ENCODE measurements around the gene VAV1. TPM values are rescaled to one million over a fixed set of nuclear protein-coding genes. Genes with fewer than 3 reads are reported as not detected.

Gene VAV1
- total and polyA plus RNA-seq, 9 of the 15 experiments (the other 6 are each of a cell fraction or from before 2014, with no cell fraction given) = 0.46 to 20.1 (median 11.1) TPM

DNA sequence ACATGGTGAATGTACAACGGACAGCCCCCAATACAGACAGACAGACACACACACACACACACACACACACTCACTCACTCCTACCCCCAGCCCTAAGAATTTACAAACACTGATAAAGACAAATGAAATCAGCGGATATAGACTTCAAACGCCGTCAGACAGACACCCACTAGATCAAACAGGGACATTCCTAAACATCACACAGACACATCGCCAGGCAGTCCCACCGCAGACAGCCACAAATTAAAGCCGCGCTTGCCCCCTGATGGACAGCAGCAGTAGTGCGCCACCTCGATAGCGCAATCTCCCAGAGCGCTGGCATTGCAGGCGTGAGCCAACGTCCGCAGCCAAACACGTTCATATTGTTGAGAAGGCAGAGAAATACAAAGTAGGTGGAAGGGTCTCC is 90.2 kb downstream of the VAV1 start (continued):
- TF ChIP-seq, protein P1, sequence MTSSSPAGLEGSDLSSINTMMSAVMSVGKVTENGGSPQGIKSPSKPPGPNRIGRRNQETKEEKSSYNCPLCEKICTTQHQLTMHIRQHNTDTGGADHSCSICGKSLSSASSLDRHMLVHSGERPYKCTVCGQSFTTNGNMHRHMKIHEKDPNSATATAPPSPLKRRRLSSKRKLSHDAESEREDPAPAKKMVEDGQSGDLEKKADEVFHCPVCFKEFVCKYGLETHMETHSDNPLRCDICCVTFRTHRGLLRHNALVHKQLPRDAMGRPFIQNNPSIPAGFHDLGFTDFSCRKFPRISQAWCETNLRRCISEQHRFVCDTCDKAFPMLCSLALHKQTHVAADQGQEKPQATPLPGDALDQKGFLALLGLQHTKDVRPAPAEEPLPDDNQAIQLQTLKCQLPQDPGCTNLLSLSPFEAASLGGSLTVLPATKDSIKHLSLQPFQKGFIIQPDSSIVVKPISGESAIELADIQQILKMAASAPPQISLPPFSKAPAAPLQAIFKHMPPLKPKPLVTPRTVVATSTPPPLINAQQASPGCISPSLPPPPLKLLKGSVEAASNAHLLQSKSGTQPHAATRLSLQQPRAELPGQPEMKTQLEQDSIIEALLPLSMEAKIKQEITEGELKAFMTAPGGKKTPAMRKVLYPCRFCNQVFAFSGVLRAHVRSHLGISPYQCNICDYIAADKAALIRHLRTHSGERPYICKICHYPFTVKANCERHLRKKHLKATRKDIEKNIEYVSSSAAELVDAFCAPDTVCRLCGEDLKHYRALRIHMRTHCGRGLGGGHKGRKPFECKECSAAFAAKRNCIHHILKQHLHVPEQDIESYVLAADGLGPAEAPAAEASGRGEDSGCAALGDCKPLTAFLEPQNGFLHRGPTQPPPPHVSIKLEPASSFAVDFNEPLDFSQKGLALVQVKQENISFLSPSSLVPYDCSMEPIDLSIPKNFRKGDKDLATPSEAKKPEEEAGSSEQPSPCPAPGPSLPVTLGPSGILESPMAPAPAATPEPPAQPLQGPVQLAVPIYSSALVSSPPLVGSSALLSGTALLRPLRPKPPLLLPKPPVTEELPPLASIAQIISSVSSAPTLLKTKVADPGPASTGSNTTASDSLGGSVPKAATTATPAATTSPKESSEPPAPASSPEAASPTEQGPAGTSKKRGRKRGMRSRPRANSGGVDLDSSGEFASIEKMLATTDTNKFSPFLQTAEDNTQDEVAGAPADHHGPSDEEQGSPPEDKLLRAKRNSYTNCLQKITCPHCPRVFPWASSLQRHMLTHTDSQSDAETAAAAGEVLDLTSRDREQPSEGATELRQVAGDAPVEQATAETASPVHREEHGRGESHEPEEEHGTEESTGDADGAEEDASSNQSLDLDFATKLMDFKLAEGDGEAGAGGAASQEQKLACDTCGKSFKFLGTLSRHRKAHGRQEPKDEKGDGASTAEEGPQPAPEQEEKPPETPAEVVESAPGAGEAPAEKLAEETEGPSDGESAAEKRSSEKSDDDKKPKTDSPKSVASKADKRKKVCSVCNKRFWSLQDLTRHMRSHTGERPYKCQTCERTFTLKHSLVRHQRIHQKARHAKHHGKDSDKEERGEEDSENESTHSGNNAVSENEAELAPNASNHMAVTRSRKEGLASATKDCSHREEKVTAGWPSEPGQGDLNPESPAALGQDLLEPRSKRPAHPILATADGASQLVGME (CRISPR knock-in tag; IDR thresholded peaks at IDR 0.05) = no peak
- TF ChIP-seq STAG1 (CRISPR knock-in tag; IDR thresholded peaks at IDR 0.05; ENCODE audit: borderline replicate concordance) = peak; percentile 78; the same call in 1 of the 2 replicates
- TF ChIP-seq RB1 (IDR thresholded peaks at IDR 0.05; ENCODE audit: low read depth) = peak; percentile 63; the same call in 1 of the 2 replicates
- TF ChIP-seq ZNF444 (CRISPR knock-in tag; IDR thresholded peaks at IDR 0.05) = no peak
- no peak for TF ChIP-seq EWSR1 (IDR thresholded peaks at IDR 0.05; ENCODE audit: borderline replicate concordance, low read depth, partially characterized antibody)
- no peak for TF ChIP-seq KAT7 (CRISPR knock-in tag; IDR thresholded peaks at IDR 0.05; ENCODE audit: borderline replicate concordance)
- no peak for TF ChIP-seq ZC3H8 (IDR thresholded peaks at IDR 0.05)
- TF ChIP-seq BRD4 (IDR thresholded peaks at IDR 0.05) = no peak
- TF ChIP-seq COPS2 (conservative IDR thresholded peaks at IDR 0.05) = no peak
- no peak for TF ChIP-seq SPI1 (IDR thresholded peaks at IDR 0.05; ENCODE audit: borderline replicate concordance, low read depth, low read length)
- TF ChIP-seq ZNF384 (IDR thresholded peaks at IDR 0.05; ENCODE audit: low read depth, low read length) = 0 out of 2 replicates have a peak, but pooled peaks have one; percentile 27
- no peak for TF ChIP-seq FOXP1 (CRISPR knock-in tag; IDR thresholded peaks at IDR 0.05)
- no peak for TF ChIP-seq CBFB (CRISPR knock-in tag; IDR thresholded peaks at IDR 0.05)
- no peak for TF ChIP-seq ZNF121 (CRISPR knock-in tag; conservative IDR thresholded peaks at IDR 0.05)
- no peak for TF ChIP-seq ZNF408 (CRISPR knock-in tag; IDR thresholded peaks at IDR 0.05; ENCODE audit: low read depth)
- no peak for TF ChIP-seq ZNF699 (CRISPR knock-in tag; IDR thresholded peaks at IDR 0.05; ENCODE audit: insufficient replicate concordance)
- TF ChIP-seq, protein P2, sequence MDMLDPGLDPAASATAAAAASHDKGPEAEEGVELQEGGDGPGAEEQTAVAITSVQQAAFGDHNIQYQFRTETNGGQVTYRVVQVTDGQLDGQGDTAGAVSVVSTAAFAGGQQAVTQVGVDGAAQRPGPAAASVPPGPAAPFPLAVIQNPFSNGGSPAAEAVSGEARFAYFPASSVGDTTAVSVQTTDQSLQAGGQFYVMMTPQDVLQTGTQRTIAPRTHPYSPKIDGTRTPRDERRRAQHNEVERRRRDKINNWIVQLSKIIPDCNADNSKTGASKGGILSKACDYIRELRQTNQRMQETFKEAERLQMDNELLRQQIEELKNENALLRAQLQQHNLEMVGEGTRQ (CRISPR knock-in tag; IDR thresholded peaks at IDR 0.05) = no peak
- no peak for TF ChIP-seq BRF1 (IDR thresholded peaks at IDR 0.05; ENCODE audit: borderline replicate concordance, extremely low read depth, insufficient read length)
- TF ChIP-seq ARID2 (IDR thresholded peaks at IDR 0.05) = no peak
- no peak for TF ChIP-seq ZNF551 (CRISPR knock-in tag; IDR thresholded peaks at IDR 0.05)
- TF ChIP-seq, protein P3, sequence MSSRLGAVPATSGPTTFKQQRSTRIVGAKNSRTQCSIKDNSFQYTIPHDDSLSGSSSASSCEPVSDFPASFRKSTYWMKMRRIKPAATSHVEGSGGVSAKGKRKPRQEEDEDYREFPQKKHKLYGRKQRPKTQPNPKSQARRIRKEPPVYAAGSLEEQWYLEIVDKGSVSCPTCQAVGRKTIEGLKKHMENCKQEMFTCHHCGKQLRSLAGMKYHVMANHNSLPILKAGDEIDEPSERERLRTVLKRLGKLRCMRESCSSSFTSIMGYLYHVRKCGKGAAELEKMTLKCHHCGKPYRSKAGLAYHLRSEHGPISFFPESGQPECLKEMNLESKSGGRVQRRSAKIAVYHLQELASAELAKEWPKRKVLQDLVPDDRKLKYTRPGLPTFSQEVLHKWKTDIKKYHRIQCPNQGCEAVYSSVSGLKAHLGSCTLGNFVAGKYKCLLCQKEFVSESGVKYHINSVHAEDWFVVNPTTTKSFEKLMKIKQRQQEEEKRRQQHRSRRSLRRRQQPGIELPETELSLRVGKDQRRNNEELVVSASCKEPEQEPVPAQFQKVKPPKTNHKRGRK (tag; IDR thresholded peaks at IDR 0.05) = no peak

Measured in K562 (cell line).